ENCODE measurements around the gene IL22. TPM values are rescaled to one million over a fixed set of nuclear protein-coding genes. Genes with fewer than 3 reads are reported as not detected.

IL22 gene
- total RNA-seq, 1 experiment from 2014 or later = not detected

DNA sequence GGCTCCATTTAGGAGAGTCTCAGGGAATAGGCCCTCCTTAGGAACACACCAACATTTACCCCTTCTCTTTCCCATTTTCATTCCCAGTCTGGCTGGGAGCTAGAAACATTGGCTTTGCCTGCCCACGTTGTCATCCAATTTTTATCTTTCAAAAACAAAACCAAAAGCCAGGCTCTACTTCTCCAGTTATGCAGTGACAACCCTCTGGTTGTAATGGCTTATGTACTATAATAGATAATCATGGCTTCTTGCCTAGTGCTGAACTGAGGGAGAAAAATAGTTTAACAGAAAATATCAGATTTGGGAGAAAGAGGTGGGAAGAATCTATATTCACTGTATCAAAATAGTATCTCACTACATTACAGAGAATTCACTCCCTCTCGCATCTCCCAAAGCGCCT is 32.1 kb upstream of the IL22 start:
- no TSS peak for BruUV-seq (replicated peaks)
- ChIA-PET POLR2A (ENCODE audit: low non-redundant PET) (no interaction called here), CTCF (no interaction called here)
- intact Hi-C loops (cut with micrococcal nuclease; ENCODE audit: unreplicated experiment) = no loop called here
- Histone ChIP-seq H3K4me3 (ENCODE audit: low read depth, low read length, poor library complexity, severe bottlenecking) (no peak overlapping the region), H3K27ac (ENCODE audit: low read depth, low read length, poor library complexity, severe bottlenecking) (no peak overlapping the region), H3K9me3 (ENCODE audit: low read depth, low read length, poor library complexity, severe bottlenecking) (no peaks in the 10 kb centered on the region), H3K27me3 (replicated peaks; ENCODE audit: insufficient read depth, low read depth, low read length, poor library complexity) (no peaks in the 10 kb centered on the region), H3K4me1 (ENCODE audit: insufficient read depth, low read length, poor library complexity, severe bottlenecking) (peaks cover 6% of the 10 kb centered on the region), H3K36me3 (ENCODE audit: insufficient read depth, low read length, poor library complexity, severe bottlenecking) (no peaks in the 10 kb centered on the region)
- TF ChIP-seq EZH2 (IDR thresholded peaks at IDR 0.05; ENCODE audit: borderline replicate concordance, low read depth, low read length, poor library complexity, severe bottlenecking) = no peak
- TF ChIP-seq, protein P1, sequence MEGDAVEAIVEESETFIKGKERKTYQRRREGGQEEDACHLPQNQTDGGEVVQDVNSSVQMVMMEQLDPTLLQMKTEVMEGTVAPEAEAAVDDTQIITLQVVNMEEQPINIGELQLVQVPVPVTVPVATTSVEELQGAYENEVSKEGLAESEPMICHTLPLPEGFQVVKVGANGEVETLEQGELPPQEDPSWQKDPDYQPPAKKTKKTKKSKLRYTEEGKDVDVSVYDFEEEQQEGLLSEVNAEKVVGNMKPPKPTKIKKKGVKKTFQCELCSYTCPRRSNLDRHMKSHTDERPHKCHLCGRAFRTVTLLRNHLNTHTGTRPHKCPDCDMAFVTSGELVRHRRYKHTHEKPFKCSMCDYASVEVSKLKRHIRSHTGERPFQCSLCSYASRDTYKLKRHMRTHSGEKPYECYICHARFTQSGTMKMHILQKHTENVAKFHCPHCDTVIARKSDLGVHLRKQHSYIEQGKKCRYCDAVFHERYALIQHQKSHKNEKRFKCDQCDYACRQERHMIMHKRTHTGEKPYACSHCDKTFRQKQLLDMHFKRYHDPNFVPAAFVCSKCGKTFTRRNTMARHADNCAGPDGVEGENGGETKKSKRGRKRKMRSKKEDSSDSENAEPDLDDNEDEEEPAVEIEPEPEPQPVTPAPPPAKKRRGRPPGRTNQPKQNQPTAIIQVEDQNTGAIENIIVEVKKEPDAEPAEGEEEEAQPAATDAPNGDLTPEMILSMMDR (conservative IDR thresholded peaks at IDR 0.05; ENCODE audit: low read depth, low read length) = no peak
- DNase-seq (ENCODE audit: low spot score) = no peak

DNA sequence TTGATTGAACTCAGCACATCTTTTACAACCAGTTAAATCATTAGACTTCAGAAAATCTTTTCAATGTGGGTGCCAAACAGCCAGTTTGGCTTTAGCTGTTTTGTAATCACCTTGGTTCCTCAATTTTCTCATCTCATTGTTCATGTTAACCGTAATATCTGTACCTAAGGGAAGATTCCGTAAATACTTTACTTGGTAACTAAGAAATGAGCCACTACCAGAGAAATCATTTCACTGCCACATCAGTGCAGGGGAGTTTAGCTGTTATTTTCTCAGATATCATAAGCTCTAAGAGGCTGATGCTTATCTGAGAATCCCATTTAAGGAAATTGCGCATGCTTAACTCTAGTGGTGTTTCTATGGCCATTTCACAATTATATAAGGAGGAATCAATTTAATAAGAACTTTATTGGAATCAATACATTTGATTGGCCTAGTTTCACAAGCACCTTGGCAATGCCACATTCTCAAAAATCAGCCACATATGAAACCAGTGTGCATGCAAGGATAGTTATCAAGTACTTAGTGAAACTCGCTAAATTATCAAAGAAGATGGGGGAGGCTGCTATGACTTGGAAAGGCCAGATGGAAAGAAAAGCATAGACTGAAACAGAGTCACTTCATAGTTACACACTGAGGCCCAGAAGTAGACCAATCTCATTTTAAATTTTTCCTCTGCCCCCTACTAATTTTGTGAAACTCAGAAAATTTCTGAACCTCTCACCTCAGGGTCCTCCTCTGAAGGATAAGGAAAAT is 28.1 kb upstream of the IL22 start:
- Histone ChIP-seq H3K4me3 (ENCODE audit: low read depth, low read length, poor library complexity, severe bottlenecking) (no peak overlapping the region), H3K27me3 (replicated peaks; ENCODE audit: insufficient read depth, low read depth, low read length, poor library complexity) (no peaks in the 10 kb centered on the region), H3K4me1 (ENCODE audit: insufficient read depth, low read length, poor library complexity, severe bottlenecking) (no peaks in the 10 kb centered on the region), H3K36me3 (ENCODE audit: insufficient read depth, low read length, poor library complexity, severe bottlenecking) (no peaks in the 10 kb centered on the region), H3K27ac (ENCODE audit: low read depth, low read length, poor library complexity, severe bottlenecking) (no peak overlapping the region), H3K9me3 (ENCODE audit: low read depth, low read length, poor library complexity, severe bottlenecking) (no peaks in the 10 kb centered on the region)
- ChIA-PET POLR2A (ENCODE audit: low non-redundant PET) (interaction anchor here (0.7 kb wide), 1 partner anchor 458 kb away, joined by 3 read pairs; no protein-coding TSS in a partner anchor), CTCF (no interaction called here)
- no peak for DNase-seq (ENCODE audit: low spot score)
- intact Hi-C loops (cut with micrococcal nuclease; ENCODE audit: unreplicated experiment) = no loop called here
- TF ChIP-seq EZH2 (IDR thresholded peaks at IDR 0.05; ENCODE audit: borderline replicate concordance, low read depth, low read length, poor library complexity, severe bottlenecking) = no peak
- TF ChIP-seq, protein P1 (conservative IDR thresholded peaks at IDR 0.05; ENCODE audit: low read depth, low read length) = no peak
- BruUV-seq (replicated peaks) = no TSS peak

DNA sequence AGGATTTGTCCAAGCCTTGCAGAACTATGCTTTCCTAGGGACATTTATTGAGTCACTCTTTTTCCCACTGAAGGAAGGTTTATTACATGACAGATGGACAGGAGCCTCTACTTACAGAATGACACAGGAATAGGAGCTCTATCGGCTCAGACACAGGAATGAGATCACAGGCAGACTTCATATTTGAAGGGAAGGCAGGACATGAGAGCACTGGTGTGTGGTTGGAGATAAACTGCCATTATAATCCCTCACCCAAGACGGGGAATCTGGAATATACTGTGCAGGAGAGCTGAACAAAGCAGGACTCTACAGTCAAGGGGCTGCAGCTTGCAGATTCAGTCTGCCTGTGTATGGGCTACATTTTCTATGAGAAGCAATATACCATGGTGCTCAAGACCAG is 26.8 kb upstream of the IL22 start:
- CTCF ChIA-PET = no interaction called here
- Histone ChIP-seq H3K27ac (ENCODE audit: low read depth, low read length, poor library complexity, severe bottlenecking) (no peak overlapping the region), H3K4me3 (ENCODE audit: low read depth, low read length, poor library complexity, severe bottlenecking) (no peak overlapping the region), H3K9me3 (ENCODE audit: low read depth, low read length, poor library complexity, severe bottlenecking) (no peaks in the 10 kb centered on the region), H3K27me3 (replicated peaks; ENCODE audit: insufficient read depth, low read depth, low read length, poor library complexity) (no peaks in the 10 kb centered on the region), H3K36me3 (ENCODE audit: insufficient read depth, low read length, poor library complexity, severe bottlenecking) (no peaks in the 10 kb centered on the region), H3K4me1 (ENCODE audit: insufficient read depth, low read length, poor library complexity, severe bottlenecking) (no peaks in the 10 kb centered on the region)
- intact Hi-C loops (cut with micrococcal nuclease; ENCODE audit: unreplicated experiment) = no loop called here
- POLR2A ChIA-PET (ENCODE audit: low non-redundant PET) = no interaction called here
- no peak for DNase-seq (ENCODE audit: low spot score)
- TF ChIP-seq, protein P1 (conservative IDR thresholded peaks at IDR 0.05; ENCODE audit: low read depth, low read length) = no peak
- TF ChIP-seq EZH2 (IDR thresholded peaks at IDR 0.05; ENCODE audit: borderline replicate concordance, low read depth, low read length, poor library complexity, severe bottlenecking) = no peak
- no TSS peak for BruUV-seq (replicated peaks)

Data from A673 (cell line).